GM23248 (cell line): ENCODE measurements around the gene EML1. TPM values are rescaled to one million over a fixed set of nuclear protein-coding genes. Genes with fewer than 3 reads are reported as not detected.

Experiments
- DNase-seq: peaks from one replicate; pipeline ENCODE4 v3.0.0-alpha.2; 2015
- H2AFZ ChIP-seq: fragments of 200-600 bp; sonication (generic); 2 replicates; pipeline ENCODE4 v1.6.1; 2016; ENCODE audit warnings: antibody characterized with exemption
- H3F3A ChIP-seq: fragments of 200-600 bp; sonication (generic); 2 replicates; pipeline ENCODE4 v1.6.1; 2016; ENCODE audit warnings: mild to moderate bottlenecking, antibody characterized with exemption, mixed run types; ENCODE audit not compliant: insufficient read depth
- H3K27ac ChIP-seq: fragments of 200-600 bp; sonication (generic); 2 replicates; pipeline ENCODE4 v1.5.1; 2016; ENCODE audit warnings: mild to moderate bottlenecking
- H3K27me3 ChIP-seq: fragments of 200-600 bp; sonication (generic); replicated peaks from 2 replicates; pipeline ENCODE4 v1.6.1; 2016; ENCODE audit warnings: mild to moderate bottlenecking; ENCODE audit not compliant: insufficient read depth
- H3K36me3 ChIP-seq: fragments of 200-600 bp; sonication (generic); 2 replicates; pipeline ENCODE4 v1.6.1; 2016; ENCODE audit warnings: low read depth, mild to moderate bottlenecking
- H3K4me1 ChIP-seq: fragments of 200-600 bp; sonication (generic); 2 replicates; pipeline ENCODE4 v1.6.1; 2016; ENCODE audit warnings: mild to moderate bottlenecking; ENCODE audit not compliant: insufficient read depth
- H3K4me2 ChIP-seq: fragments of 200-600 bp; sonication (generic); one replicate; pipeline ENCODE4 v1.6.1; 2016; ENCODE audit warnings: mild to moderate bottlenecking; ENCODE audit not compliant: unreplicated experiment
- H3K4me3 ChIP-seq: fragments of 200-600 bp; sonication (generic); 2 replicates; pipeline ENCODE4 v1.5.1; 2016; ENCODE audit warnings: mild to moderate bottlenecking
- H3K79me2 ChIP-seq: fragments of 200-600 bp; sonication (generic); 2 replicates; pipeline ENCODE4 v1.6.1; 2016; ENCODE audit warnings: mild to moderate bottlenecking; ENCODE audit not compliant: insufficient read depth
- H3K9ac ChIP-seq: fragments of 200-600 bp; sonication (generic); 2 replicates; pipeline ENCODE4 v1.6.1; 2016; ENCODE audit warnings: mild to moderate bottlenecking
- H3K9me2 ChIP-seq: fragments of 200-600 bp; sonication (generic); 2 replicates; pipeline ENCODE4 v1.6.1; 2016; ENCODE audit warnings: mixed run types, mild to moderate bottlenecking, moderate library complexity; ENCODE audit not compliant: insufficient read depth
- H3K9me3 ChIP-seq: fragments of 200-600 bp; sonication (generic); one replicate; pipeline ENCODE4 v1.6.1; 2017; ENCODE audit warnings: low read depth
- H4K20me1 ChIP-seq: fragments of 200-600 bp; sonication (generic); 2 replicates; pipeline ENCODE4 v1.6.0; 2016; ENCODE audit not compliant: insufficient read depth
- EZH2 ChIP-seq: fragments of 200-600 bp; sonication (generic); IDR thresholded peaks from 2 replicates; pipeline ENCODE4 v1.6.1; 2018; ENCODE audit warnings: antibody characterized with exemption, mild to moderate bottlenecking; ENCODE audit not compliant: insufficient read depth, poor library complexity, severe bottlenecking
- EZH2phosphoT487 ChIP-seq: fragments of 200-600 bp; sonication (generic); IDR thresholded peaks from 2 replicates; pipeline ENCODE4 v1.6.1; 2018; ENCODE audit warnings: antibody characterized with exemption, moderate library complexity, mild to moderate bottlenecking, low read depth; ENCODE audit not compliant: insufficient read depth
- WGBS, 2 experiments: methylation state at CpG; one replicate each; pipeline ENCODE4 v1.1.6; 2015 to 2017; ENCODE audit warnings: low lambda C conversion rate in 2 of 2, low coverage in 1 of 2; ENCODE audit errors: missing lambda C conversion rate in 2 of 2; 5-methylcytosine and 5-hydroxymethylcytosine counted together
- in situ Hi-C: fragments of 300-500 bp; cut with MboI; formaldehyde crosslinking; loops from 2 replicates; pipeline ENCODE4 v1.15.0; 2020
- polyA plus RNA-seq: library from polyadenylated mRNA; unstranded; fragments of >200 nt; fragmentation: Nextera tagmentation; extraction: Ambion mirVana; gene quantifications from 2 replicates; pipeline ENCODE4 v1.2.1, GENCODE V29; 2016
- total RNA-seq: library from RNA; depleted of rRNA; stranded (reverse); fragments of >200 nt; shearing (Covaris generic); gene quantifications from 2 replicates; pipeline ENCODE4 v1.2.3, GENCODE V29; 2014

Gene EML1
- total and polyA plus RNA-seq, 2 experiments from 2014 or later, result 14.8 to 17.9 TPM

DNA sequence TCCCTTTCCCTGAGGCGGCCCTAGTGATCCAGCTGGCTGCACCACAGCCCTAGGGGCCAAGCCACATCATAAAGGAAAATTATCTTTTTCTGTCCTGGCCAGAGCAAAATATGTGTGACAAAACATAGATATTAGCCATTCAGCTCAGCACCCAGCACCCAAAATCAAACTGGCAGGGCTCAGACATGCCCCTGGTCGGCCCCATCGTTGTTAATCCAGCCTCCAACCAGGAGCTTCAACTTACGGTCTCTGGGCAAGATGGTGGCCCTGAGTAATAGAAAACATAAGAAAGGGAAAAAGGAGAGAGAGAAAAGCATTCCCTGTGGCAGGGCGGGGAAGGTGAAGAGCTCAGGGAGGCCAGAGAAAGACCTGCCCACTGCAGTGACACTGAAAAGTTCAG is 111.9 kb downstream of the EML1 start:
- in situ Hi-C loops, result no loop called here
- H4K20me1 ChIP-seq, result no peaks in the 10 kb centered on the region
- no peaks in the 10 kb centered on the region for H3K79me2 ChIP-seq
- DNase-seq, result no peak
- no peaks in the 10 kb centered on the region for H3K9me3 ChIP-seq
- H3K4me1 ChIP-seq, result peaks cover under 1% of the 10 kb centered on the region
- H3K27me3 ChIP-seq, result no peaks in the 10 kb centered on the region
- H3K9ac ChIP-seq, result no peak overlapping the region
- 94 to 99% methylated on average over 5 of the region's 5 CpGs for WGBS, 2 experiments
- H3F3A ChIP-seq, result peaks cover under 1% of the 10 kb centered on the region; the same call in 1 of the 2 replicates
- H2AFZ ChIP-seq, result no peak overlapping the region
- TF ChIP-seq EZH2phosphoT487, result no peak
- TF ChIP-seq EZH2, result no peak
- no peak overlapping the region for H3K4me2 ChIP-seq
- H3K4me3 ChIP-seq, result no peak overlapping the region
- no peaks in the 10 kb centered on the region for H3K9me2 ChIP-seq
- no peak overlapping the region for H3K27ac ChIP-seq
- H3K36me3 ChIP-seq, result 0 out of 2 replicates have a peak, but pooled peaks cover 5% of the 10 kb centered on the region

DNA sequence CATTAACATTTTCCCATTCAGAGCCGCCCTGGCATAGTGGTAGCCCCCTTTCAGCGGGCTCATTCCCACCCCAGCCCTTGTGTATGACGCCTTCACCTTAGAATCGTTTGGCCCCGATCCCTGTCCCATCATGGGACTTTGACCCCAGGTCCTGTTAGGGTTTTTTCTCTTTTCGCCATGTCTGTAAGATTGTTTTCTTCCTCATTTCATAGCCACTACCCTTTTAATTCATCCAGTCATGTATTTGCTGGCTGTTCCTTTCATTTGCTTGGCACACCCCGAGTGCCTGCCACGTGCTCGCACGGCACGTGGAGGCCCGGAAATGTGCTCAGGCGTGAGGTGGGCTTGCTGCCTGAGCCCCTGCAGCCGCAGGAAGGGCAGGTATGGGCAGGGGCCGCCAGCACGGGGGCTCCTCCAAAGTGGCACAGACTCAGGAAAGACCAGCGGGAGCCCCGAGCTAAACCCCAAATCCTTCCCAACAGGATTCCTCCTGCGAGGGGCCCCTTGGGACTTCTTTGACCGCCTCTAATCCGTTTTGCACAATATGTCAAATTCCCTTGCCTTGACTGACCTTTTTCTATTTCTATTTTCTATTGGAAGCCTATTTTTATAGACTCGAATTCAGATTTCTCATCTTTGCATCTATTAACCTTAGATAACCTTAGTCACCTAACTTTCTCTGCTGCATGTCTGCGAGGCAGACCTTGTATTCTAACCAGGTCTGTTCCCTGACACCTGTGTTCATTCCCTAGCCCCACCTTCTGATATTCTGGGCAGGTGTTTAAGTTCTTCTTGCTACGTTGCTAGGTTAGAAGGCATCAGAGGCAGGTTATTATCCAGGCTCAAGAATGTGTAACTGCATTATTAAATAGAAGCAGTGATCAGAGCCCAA is 114.8 kb downstream of the EML1 start:
- H3K9ac ChIP-seq, result no peak overlapping the region
- no peak for TF ChIP-seq EZH2phosphoT487
- TF ChIP-seq EZH2, result no peak
- H3F3A ChIP-seq, result peaks cover 11% of the 10 kb centered on the region
- H3K4me3 ChIP-seq, result no peak overlapping the region
- H3K27ac ChIP-seq, result no peak overlapping the region
- H3K36me3 ChIP-seq, result no peaks in the 10 kb centered on the region
- in situ Hi-C loops, result no loop called here
- H3K4me2 ChIP-seq, result no peak overlapping the region
- no peak for DNase-seq
- H3K27me3 ChIP-seq, result no peaks in the 10 kb centered on the region
- no peaks in the 10 kb centered on the region for H3K79me2 ChIP-seq
- peaks cover 10% of the 10 kb centered on the region for H3K4me1 ChIP-seq
- WGBS, 2 experiments, result 96 to 97% methylated on average over 23 to 24 of the region's 24 CpGs
- no peaks in the 10 kb centered on the region for H3K9me2 ChIP-seq
- no peaks in the 10 kb centered on the region for H4K20me1 ChIP-seq
- H2AFZ ChIP-seq, result no peak overlapping the region
- H3K9me3 ChIP-seq, result no peaks in the 10 kb centered on the region

DNA sequence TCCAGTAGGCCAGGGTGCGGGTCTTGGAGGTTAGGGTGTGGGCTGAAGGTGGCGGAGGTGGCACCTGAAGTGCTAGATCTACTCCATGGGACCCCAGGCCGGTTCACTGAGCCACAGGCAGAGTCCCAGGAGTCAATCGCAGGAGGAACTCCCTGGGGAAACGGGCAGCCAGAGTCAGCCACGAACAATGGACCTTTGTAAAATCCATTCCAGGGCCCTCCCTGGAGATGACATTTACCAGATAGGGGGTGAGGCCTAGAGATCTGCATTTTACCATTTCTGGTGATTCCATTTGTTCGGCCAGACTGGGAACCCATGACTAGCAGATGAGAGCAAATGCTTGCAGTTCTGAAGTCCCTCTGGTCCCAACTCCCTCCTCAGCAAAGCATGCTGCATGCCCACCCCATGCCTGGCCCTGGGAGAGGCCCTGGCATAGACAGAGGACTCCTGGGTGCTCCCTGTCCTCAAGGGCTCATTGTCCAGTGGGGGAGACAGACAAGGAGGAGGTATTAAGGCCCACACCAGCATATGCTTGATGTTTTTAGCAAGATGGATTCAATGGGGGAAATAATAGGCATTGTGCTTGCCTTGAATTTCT is 115.5 kb downstream of the EML1 start:
- WGBS, 2 experiments, result 96 to 97% methylated on average over 7 of the region's 7 CpGs

DNA sequence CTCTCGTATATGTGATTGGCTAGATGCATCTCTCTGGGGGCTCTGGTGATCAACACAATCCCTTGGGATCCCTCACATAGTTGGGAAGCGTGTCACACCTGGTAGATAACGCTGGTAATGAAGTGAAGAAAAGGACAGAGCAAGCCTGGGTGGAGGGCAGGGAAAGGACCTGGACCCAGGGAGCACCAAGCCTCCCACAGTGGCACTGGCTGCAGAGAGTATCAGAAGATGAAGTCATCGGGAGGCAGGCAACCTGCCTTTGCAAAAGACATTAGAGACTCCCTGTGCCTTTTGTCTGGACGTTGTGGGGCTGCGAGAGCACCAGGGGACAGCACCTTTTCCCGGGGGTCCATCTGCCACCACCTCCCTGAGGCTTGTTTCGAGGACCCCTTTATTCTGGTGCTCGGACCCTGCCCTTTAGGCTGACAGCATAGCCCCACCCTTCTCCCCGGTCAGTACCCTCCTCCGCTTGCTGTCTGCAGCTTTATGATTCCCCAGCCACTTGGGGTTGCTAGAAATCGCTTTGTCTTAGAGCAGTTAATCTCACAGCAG is 116.4 kb downstream of the EML1 start:
- no peak overlapping the region for H3K27ac ChIP-seq
- DNase-seq, result peak; percentile 8
- H4K20me1 ChIP-seq, result no peaks in the 10 kb centered on the region
- no peak overlapping the region for H3K9ac ChIP-seq
- in situ Hi-C loops, result no loop called here
- peaks cover 11% of the 10 kb centered on the region for H3F3A ChIP-seq
- no peaks in the 10 kb centered on the region for H3K27me3 ChIP-seq
- no peak overlapping the region for H2AFZ ChIP-seq
- WGBS, 2 experiments, result 90 to 95% methylated on average over 12 of the region's 12 CpGs
- H3K4me3 ChIP-seq, result no peak overlapping the region
- no peaks in the 10 kb centered on the region for H3K9me3 ChIP-seq
- no peaks in the 10 kb centered on the region for H3K36me3 ChIP-seq
- no peak overlapping the region for H3K4me2 ChIP-seq
- H3K9me2 ChIP-seq, result no peaks in the 10 kb centered on the region
- no peaks in the 10 kb centered on the region for H3K79me2 ChIP-seq
- TF ChIP-seq EZH2phosphoT487 (no peak), EZH2 (no peak)
- H3K4me1 ChIP-seq, result peaks cover 10% of the 10 kb centered on the region

More for the DNA sequence above, 115.5 kb downstream of the EML1 start:
- H3K9me3 ChIP-seq, result no peaks in the 10 kb centered on the region
- in situ Hi-C loops, result no loop called here
- DNase-seq, result no peak
- no peaks in the 10 kb centered on the region for H4K20me1 ChIP-seq
- H2AFZ ChIP-seq, result no peak overlapping the region
- no peak overlapping the region for H3K27ac ChIP-seq
- H3K4me1 ChIP-seq, result peaks cover 10% of the 10 kb centered on the region
- no peaks in the 10 kb centered on the region for H3K79me2 ChIP-seq
- H3K4me3 ChIP-seq, result no peak overlapping the region
- no peak overlapping the region for H3K9ac ChIP-seq
- H3F3A ChIP-seq, result peaks cover 11% of the 10 kb centered on the region
- H3K9me2 ChIP-seq, result no peaks in the 10 kb centered on the region
- no peak overlapping the region for H3K4me2 ChIP-seq
- no peak for TF ChIP-seq EZH2phosphoT487
- no peaks in the 10 kb centered on the region for H3K27me3 ChIP-seq
- no peaks in the 10 kb centered on the region for H3K36me3 ChIP-seq
